ENCODE results near the gene ZFP3.
A peak's percentile ranks its signal among the peaks of the same experiment; 100 is the strongest.
"Not testable (repeated sequence)": the region's sequence is repeated elsewhere in the genome, so short reads cannot be mapped to it uniquely, and the experiment has no call there.

Gene ZFP3

GRCh38 chr17:5080591-5080990, 2.3 kb downstream of the ZFP3 start:
- no peak for DNase-seq

- no peak for DNase-seq
These were observed 14.1 kb downstream of the ZFP3 start for GRCh38 chr17:5092218-5093010.

GRCh38 chr17:5096731-5097100, 18.4 kb downstream of the ZFP3 start:
- DNase-seq = no peak

- peak; percentile 29 for DNase-seq
These were observed 19.0 kb downstream of the ZFP3 start for GRCh38 chr17:5097101-5097834.

GRCh38 chr17:5099271-5099670, 21.0 kb downstream of the ZFP3 start:
- DNase-seq = no peak

GRCh38 chr17:5100832-5101231, 22.6 kb downstream of the ZFP3 start:
- no peak for DNase-seq

- DNase-seq = no peak
These were observed 32.5 kb downstream of the ZFP3 start for GRCh38 chr17:5110816-5111215.

- DNase-seq = peak; percentile 93
These were observed 33.3 kb downstream of the ZFP3 start, which contains the start of gene ZNF232 for GRCh38 chr17:5111402-5112204. ZNF232 (minus strand) TSS chr17:5111878; CDS start chr17:5111822, 56 bp downstream.

GRCh38 chr17:5115673-5116651, 37.7 kb downstream of the ZFP3 start, which contains the start of gene USP6:
USP6 (plus strand) TSS chr17:5116032; CDS start chr17:5130368, 14,336 bp downstream.
- DNase-seq = no peak

- no peak for DNase-seq
These were observed 40.0 kb downstream of the ZFP3 start for GRCh38 chr17:5118219-5118618.

GRCh38 chr17:5120036-5120435, 41.8 kb downstream of the ZFP3 start:
- DNase-seq = no peak

- DNase-seq = not testable (repeated sequence)
These were observed 42.3 kb downstream of the ZFP3 start for GRCh38 chr17:5120436-5121185.

- DNase-seq = no peak
These were observed 43.0 kb downstream of the ZFP3 start for GRCh38 chr17:5121186-5121841.

- DNase-seq = not testable (repeated sequence)
These were observed 43.8 kb downstream of the ZFP3 start for GRCh38 chr17:5122056-5122455.

GRCh38 chr17:5122586-5123342, 44.5 kb downstream of the ZFP3 start:
- DNase-seq = no peak

GRCh38 chr17:5123343-5124124, 45.3 kb downstream of the ZFP3 start:
- DNase-seq = no peak

- DNase-seq = not testable (repeated sequence)
These were observed 46.0 kb downstream of the ZFP3 start for GRCh38 chr17:5124125-5124760.

GRCh38 chr17:5124896-5125295, 46.6 kb downstream of the ZFP3 start:
- DNase-seq = not testable (repeated sequence)

Data from stimulated activated CD4-positive, alpha-beta T cell treated with anti-CD3 and anti-CD28 coated beads, Interleukin-1b, Interleukin-23, amount 100 ng/mL, for 48 hours (primary cell).